Keratinocyte (primary cell): ENCODE measurements around the gene S100A6.

Experiments used
- EZH2 ChIP-seq: IDR thresholded peaks from one replicate; pipeline ENCODE4 v1.6.1; 2012; ENCODE audit warnings: inconsistent platforms, mild to moderate bottlenecking, low read length, moderate library complexity
- TF ChIP-seq, protein P1 (sequence below), 3 experiments: IDR thresholded peaks in 1 of 3; conservative IDR thresholded peaks in 1 of 3; optimal IDR thresholded peaks in 1 of 3; 2 replicates in 2 of 3; 3 replicates in 1 of 3; pipeline versions ENCODE3 to v1.5.1; 2011; ENCODE audit warnings: low read length in 3 of 3, mild to moderate bottlenecking in 3 of 3, moderate library complexity in 2 of 3, control low read depth in 1 of 3, inconsistent platforms in 1 of 3; ENCODE audit not compliant: insufficient read depth in 2 of 3; ENCODE audit errors: extremely low read depth in 1 of 3

DNA sequence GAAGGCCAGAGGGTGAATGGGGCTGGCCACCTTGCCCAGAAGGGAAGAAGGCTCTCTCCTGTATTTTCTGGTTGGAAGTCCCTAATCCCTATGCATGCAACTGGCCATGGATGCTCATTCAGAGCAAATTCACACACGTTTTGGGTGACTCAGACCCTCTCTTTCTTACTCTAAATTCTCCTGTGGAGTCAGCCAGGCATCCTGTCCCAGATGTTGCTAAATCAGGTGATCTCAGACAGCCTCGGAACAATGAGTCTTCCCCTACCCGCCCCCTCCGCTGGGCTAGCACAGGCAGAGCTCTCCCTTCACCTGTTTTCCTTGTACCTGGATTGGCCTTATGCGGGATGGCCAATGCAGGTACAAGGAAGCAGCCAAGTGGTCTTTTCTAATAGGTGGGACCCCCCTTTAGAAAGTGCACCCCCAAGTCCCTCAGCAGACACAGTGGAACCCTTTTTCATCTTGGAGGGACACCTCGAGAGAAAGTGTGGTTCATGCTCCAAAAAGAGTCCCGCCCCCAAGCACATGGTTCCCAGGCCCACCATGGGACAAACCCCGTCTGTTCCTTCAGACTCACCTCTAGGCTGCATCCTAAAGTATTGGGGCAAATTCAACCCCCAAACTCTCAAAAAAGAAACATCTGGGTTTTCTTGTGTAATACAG, 8.6 kb downstream of the S100A6 start:
- TF ChIP-seq, protein P1, sequence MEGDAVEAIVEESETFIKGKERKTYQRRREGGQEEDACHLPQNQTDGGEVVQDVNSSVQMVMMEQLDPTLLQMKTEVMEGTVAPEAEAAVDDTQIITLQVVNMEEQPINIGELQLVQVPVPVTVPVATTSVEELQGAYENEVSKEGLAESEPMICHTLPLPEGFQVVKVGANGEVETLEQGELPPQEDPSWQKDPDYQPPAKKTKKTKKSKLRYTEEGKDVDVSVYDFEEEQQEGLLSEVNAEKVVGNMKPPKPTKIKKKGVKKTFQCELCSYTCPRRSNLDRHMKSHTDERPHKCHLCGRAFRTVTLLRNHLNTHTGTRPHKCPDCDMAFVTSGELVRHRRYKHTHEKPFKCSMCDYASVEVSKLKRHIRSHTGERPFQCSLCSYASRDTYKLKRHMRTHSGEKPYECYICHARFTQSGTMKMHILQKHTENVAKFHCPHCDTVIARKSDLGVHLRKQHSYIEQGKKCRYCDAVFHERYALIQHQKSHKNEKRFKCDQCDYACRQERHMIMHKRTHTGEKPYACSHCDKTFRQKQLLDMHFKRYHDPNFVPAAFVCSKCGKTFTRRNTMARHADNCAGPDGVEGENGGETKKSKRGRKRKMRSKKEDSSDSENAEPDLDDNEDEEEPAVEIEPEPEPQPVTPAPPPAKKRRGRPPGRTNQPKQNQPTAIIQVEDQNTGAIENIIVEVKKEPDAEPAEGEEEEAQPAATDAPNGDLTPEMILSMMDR (optimal IDR thresholded peaks at IDR 0.05 in 1 of 3, IDR thresholded peaks at IDR 0.05 in 1 of 3, conservative IDR thresholded peaks at IDR 0.05 in 1 of 3; ENCODE audit: extremely low read depth in 1 of 3, insufficient read depth in 2 of 3, low read length in 3 of 3), result no peak
- no peak for TF ChIP-seq EZH2
